HCEC 1CT (cell line): Measurements from ENCODE around the gene CSHL1.
"Not testable (repeated sequence)": the region's sequence is repeated elsewhere in the genome, so short reads cannot be mapped to it uniquely, and the experiment has no call there.

Source experiments
- DNase-seq: peaks from one replicate; pipeline ENCODE4 v3.0.0-alpha.2; 2017

CSHL1 gene

DNA sequence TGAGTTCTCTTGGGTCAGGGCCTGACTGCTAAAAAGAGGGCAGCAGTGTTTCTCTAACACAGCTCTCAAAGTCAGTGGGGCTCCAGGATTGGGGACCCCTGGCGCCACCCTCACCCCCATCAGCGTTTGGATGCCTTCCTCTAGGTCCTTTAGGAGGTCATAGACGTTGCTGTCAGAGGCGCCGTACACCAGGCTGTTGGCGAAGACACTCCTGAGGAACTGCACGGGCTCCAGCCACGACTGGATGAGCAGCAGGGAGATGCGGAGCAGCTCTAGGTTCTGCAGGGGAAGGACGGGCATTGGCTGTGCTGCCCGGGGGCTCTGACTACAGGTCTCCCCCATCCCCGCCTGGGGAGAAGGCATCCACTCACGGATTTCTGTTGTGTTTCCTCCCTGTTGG is 6.6 kb upstream of the CSHL1 start:
- DNase-seq, result no peak

DNA sequence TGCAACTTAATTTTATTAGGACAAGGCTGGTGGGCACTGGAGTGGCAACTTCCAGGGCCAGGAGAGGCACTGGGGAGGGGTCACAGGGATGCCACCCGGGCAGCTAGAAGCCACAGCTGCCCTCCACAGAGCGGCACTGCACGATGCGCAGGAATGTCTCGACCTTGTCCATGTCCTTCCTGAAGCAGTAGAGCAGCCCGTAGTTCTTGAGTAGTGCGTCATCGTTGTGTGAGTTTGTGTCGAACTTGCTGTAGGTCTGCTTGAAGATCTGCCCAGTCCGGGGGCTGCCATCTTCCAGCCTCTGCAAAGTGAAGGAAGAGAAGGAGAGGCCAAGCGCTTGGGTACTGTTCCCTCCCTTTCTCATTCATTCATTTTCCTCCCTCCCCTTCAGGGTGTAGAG is 6.1 kb upstream of the CSHL1 start:
- DNase-seq, result not testable (repeated sequence)

DNA sequence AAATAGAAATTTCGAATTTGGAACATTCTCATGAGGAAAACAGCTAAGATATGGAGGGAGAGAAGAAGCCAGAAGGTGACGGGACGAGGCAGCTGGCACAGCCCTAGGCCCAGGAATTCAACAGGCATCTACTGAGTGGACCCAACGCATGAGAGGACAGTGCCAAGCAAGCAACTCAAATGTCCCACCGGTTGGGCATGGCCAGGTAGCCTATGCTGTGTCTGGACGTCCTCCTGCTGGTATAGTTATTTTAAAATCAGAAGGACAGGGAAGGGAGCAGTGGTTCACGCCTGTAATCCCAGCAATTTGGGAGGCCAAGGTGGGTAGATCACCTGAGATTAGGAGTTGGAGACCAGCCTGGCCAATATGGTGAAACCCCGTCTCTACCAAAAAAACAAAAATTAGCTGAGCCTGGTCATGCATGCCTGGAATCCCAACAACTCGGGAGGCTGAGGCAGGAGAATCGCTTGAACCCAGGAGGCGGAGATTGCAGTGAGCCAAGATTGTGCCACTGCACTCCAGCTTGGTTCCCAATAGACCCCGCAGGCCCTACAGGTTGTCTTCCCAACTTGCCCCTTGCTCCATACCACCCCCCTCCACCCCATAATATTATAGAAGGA is 5.6 kb upstream of the CSHL1 start:
- no peak for DNase-seq

DNA sequence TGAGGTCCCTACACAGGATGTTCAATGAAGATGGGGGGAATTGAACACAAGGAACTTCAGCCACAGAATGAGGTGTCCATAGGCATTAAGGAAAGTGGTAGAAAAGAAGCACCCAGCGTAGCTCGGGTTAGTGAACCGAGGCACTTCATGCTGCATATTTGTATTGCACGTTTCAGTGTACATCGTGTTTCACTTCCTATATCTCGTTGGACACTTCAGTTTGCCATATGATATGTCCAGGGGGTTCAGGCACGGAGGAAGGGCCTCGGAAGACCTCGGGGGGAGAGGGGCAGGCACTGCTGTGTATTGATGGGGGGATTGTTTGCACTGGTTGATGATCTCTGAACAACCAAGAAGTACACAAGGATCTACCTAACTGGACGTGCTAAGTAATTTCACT is 4.7 kb upstream of the CSHL1 start:
- DNase-seq, result not testable (repeated sequence)

- DNase-seq, result no peak
Observed at GRCh38 chr17:63914471-63914870, 3.4 kb upstream of the CSHL1 start.

GRCh38 chr17:63911657-63912100 is 621 bp upstream of the CSHL1 start:
- no peak for DNase-seq

DNA sequence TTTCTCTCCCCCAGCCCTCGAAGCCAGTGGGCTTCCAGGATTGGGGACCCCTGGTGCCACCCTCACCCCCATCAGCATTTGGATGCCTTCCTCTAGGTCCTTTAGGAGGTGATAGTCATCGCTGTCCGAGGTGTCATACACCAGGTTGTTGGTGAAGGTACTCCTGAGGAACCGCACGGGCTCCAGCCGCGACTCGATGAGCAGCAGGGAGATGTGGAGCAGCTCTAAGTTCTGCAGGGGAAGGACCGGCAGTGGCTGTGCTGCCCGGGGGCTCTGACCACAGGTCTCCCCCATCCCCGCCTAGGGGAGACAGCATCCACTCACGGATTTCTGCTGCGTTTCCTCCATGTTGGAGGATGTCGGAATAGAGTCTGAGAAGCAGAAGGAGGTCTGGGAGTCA is 962 bp downstream of the CSHL1 start:
- no peak for DNase-seq

DNA sequence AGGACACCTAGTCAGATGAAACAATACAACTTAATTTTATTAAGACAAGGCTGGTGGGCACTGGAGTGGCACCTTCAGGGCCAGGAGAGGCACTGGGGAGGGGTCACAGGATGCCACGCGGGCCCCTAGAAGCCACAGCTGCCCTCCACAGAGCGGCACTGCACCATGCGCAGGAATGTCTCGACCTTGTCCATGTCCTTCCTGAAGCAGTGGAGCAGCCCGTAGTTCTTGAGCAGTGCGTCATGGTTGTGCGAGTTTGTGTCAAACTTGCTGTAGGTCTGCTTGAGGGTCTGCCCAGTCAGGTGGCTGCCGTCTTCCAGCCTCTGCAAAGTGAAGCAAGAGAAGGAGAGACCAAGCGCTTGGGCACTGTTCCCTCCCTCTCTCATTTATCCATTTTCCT is 1.5 kb downstream of the CSHL1 start:
- not testable (repeated sequence) for DNase-seq

- peak; percentile 24 for DNase-seq
Observed at GRCh38 chr17:63907161-63907778, 3.8 kb downstream of the CSHL1 start.

DNA sequence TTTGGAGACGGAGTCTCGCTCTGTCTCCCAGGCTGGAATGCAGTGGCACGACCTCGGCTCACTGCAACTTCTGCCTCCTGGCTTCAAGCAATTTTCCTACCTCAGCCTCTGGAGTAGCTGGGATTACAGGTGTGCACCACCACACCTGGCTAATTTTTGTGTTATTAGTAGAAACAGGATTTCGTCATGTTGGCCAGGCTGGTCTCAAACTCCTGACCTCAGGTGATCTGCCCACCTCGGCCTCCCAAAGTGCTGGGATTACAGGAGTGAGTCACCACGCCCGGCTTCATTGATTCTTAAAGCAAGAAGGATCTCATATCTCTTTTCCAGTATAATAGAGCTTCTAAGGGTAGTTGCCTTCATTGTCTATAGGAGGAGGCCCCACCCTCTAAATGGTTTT is 6.3 kb downstream of the CSHL1 start:
- DNase-seq, result not testable (repeated sequence)

- DNase-seq, result not testable (repeated sequence)
Observed at GRCh38 chr17:63903787-63904201, 7.3 kb downstream of the CSHL1 start.

DNA sequence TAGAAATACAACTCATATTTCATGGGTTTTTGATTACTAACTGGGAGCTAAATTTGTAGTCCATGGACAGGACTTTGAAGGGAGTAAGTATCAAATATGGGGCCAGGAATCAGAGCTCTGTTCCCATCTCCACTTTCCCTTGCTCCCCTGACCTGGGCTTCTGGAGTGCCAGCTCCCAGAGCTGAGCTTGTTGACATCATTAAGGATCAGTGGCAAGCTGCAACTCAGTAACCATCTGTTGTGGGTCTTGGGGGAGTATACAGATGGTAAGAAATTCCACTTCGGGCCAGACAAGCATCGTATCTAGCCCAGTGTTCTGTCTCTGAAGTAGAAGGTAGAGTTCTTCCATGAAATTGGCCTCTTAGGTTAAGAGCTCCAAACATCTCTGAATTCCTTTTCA is 9.1 kb downstream of the CSHL1 start:
- not testable (repeated sequence) for DNase-seq

DNA sequence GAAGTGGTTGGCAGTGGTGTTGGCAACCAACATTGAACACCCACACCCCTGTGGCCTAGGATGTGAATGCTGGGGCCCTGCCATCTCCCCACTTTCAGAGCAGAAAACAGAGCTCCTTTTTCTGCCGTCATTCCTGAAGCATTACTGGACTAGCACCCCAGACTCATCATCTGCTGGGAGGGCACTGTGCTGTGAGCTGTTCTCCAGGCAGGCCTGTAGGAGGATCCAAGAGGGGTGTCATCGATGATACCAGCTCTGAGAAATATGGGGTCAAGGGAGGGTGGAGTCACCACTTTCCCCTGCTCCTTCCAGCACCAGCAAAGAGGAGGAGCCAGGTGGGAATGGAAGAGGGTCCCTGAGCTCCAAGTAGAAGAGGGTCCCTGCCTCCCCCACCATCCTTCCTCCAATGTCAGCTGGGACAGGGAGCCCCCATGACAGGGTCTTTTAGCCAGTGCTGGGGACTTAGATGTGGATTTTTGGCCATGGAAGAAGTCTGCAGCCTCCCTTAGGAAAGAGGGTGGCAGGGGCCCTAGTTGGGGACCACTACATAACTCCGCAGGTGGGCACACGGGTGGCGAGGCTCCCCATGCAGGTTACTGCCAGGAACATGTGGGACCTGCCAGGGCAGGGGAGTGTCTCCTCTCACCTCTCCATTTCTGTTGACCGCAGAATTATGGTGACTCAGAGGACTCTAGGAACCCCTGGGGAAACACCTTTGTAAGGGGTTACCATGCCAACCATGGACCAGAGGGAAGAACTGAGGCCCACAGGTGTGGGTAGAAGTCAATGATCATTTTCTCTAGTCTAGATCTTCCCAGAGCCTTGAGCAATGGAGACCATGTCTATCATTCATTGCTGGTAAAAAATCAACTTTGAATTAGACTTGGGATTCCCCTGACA is 11.9 kb downstream of the CSHL1 start:
- not testable (repeated sequence) for DNase-seq

GRCh38 chr17:63896524-63897354 is 14.3 kb downstream of the CSHL1 start, which contains the start of gene CSH1:
Gene CSH1 (minus strand): TSS chr17:63896574. CDS start chr17:63896511, 63 bp downstream.
- not testable (repeated sequence) for DNase-seq

GRCh38 chr17:63894821-63895220 is 16.2 kb downstream of the CSHL1 start:
- DNase-seq, result not testable (repeated sequence)

DNA sequence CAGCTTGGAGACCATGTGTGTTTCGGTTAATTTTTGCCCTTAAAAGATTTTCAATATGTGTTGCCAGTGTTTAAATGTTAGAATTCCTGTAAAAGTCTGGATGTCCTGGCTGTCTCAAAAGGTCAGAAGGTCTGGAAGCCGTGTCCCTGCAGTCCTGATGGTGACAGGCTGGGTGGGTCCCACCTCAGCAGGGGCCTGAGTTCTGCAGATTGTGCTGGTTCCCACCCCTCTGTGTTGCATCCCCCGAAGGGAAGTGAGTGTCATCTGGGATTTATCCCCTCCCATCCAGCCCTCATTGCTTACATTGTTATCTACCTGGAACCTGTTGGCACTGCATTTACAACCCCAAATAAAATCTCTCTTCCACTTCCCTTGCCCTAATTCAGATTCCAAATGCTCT is 17.0 kb downstream of the CSHL1 start:
- DNase-seq, result not testable (repeated sequence)

- not testable (repeated sequence) for DNase-seq
Observed at GRCh38 chr17:63892316-63893037, 18.6 kb downstream of the CSHL1 start.

GRCh38 chr17:63889026-63889848 is 21.8 kb downstream of the CSHL1 start:
- peak; percentile 36 for DNase-seq

- DNase-seq, result not testable (repeated sequence)
Observed at GRCh38 chr17:63885119-63885518, 25.9 kb downstream of the CSHL1 start.

GRCh38 chr17:63882626-63883126 is 28.4 kb downstream of the CSHL1 start:
- not testable (repeated sequence) for DNase-seq
